Measurements from ENCODE around the gene AFF4.

The AFF4 gene

DNA sequence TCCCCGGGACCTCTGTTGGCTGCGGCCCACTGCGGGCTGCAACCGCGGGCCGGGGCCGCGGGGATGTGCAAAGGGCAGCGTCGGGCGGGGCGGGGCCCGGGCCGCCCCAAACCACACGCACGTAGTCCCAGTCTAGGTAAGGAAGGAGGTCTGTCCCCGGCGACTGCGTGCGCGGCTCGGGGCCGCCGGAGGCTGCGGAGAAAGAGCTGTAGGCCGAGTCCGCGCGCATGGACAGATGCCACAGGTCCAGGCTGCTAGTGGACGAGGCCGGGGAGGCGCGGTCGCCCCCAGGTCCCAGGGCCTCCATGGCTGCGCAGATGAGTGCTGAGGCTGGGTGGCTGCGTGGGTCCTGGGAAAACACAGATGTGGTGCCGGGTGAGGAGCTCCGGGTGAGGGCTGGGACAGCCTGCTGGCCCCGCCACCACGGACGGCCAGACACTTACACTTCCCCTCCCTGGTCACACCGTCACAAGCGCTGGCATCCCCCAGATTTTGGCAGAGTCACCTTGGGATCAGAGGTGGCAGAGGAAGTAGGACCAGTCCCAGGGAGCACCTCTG is 137.5 kb downstream of the AFF4 start:
- peak; percentile 11 for DNase-seq

Measured in CD4-positive, alpha-beta T cell treated with Interleukin-21 for 1 hour (primary cell).